ENCODE measurements around the gene RAB5B. TPM values are rescaled to one million over a fixed set of nuclear protein-coding genes. Genes with fewer than 3 reads are reported as not detected.

RAB5B gene
- total RNA-seq, 2 experiments from 2014 or later = 21.6 to 47.2 TPM

DNA sequence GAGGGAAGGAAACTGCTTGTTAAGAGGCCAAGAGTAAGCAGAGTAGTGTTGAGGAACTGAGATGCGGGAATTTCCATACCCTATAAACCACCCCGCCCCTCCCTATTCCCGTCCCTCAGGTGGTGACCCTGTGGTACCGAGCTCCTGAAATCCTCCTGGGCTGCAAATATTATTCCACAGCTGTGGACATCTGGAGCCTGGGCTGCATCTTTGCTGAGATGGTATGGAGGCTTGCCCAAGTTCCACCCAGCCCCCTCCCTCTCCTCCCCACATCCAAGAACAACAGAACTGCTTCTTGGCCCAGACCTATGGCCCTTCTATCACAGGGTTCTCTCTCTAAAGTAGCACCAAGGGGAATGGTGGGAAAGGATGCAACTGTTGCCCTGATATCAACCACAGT, 4.5 kb upstream of the RAB5B start:
- CTCF ChIA-PET (ENCODE audit: unreplicated experiment) = no interaction called here
- POLR2A ChIA-PET = interaction anchor here (0.6 to 1.8 kb wide), 2 partner anchors 75 to 76 kb away, joined by 3 to 7 read pairs; no protein-coding TSS in a partner anchor
- no TSS peak for BruUV-seq (replicated peaks)

DNA sequence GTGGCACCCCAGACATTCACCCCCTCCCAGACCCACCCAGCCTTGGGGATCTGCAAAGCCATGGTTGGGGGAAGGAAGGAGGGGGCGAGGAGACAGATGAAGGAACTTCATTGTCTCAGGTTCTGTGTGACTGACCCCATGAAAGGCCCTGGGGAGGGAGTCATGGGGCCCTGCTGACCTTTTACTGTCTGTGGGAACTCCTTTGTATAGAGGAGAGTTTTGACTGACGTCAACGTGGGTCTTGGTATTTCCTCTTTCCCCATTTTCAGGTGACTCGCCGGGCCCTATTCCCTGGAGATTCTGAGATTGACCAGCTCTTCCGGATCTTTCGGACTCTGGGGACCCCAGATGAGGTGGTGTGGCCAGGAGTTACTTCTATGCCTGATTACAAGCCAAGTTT, 3.1 kb upstream of the RAB5B start:
- BruUV-seq (replicated peaks) = no TSS peak
- intact Hi-C loops (cut with micrococcal nuclease; ENCODE audit: unreplicated experiment) = no loop called here
- Histone ChIP-seq H3K9me2 (ENCODE audit: insufficient read depth, low read length) (no peaks in the 10 kb centered on the region), H3K4me2 (ENCODE audit: low read length) (no peak overlapping the region), H3K9me3 (ENCODE audit: low read length) (no peaks in the 10 kb centered on the region), H4K20me1 (ENCODE audit: insufficient read depth, low read length) (0 out of 2 replicates have a peak, but pooled peaks cover 6% of the 10 kb centered on the region), H3K27ac (ENCODE audit: low read depth, low read length, poor library complexity, severe bottlenecking) (no peak overlapping the region), H2AFZ (ENCODE audit: low read length) (no peak overlapping the region), H3K4me1 (ENCODE audit: insufficient read depth, low read length, poor library complexity, severe bottlenecking) (peaks cover 47% of the 10 kb centered on the region), H3K4me3 (ENCODE audit: low read depth, low read length, poor library complexity, severe bottlenecking) (no peak overlapping the region), H3K36me3 (ENCODE audit: insufficient read depth, low read length) (peaks cover 37% of the 10 kb centered on the region), H3K79me2 (ENCODE audit: insufficient read depth, low read depth, low read length) (peaks cover 26% of the 10 kb centered on the region; the same call in 1 of the 2 replicates)
- TF ChIP-seq, protein P1, sequence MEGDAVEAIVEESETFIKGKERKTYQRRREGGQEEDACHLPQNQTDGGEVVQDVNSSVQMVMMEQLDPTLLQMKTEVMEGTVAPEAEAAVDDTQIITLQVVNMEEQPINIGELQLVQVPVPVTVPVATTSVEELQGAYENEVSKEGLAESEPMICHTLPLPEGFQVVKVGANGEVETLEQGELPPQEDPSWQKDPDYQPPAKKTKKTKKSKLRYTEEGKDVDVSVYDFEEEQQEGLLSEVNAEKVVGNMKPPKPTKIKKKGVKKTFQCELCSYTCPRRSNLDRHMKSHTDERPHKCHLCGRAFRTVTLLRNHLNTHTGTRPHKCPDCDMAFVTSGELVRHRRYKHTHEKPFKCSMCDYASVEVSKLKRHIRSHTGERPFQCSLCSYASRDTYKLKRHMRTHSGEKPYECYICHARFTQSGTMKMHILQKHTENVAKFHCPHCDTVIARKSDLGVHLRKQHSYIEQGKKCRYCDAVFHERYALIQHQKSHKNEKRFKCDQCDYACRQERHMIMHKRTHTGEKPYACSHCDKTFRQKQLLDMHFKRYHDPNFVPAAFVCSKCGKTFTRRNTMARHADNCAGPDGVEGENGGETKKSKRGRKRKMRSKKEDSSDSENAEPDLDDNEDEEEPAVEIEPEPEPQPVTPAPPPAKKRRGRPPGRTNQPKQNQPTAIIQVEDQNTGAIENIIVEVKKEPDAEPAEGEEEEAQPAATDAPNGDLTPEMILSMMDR (conservative IDR thresholded peaks at IDR 0.05; ENCODE audit: low read length) = no peak
- no peak for TF ChIP-seq EZH2phosphoT487 (IDR thresholded peaks at IDR 0.05; ENCODE audit: borderline replicate concordance, low read depth, low read length)
- CTCF ChIA-PET (ENCODE audit: unreplicated experiment) = no interaction called here
- POLR2A ChIA-PET = interaction anchor here (0.6 to 0.7 kb wide), 2 partner anchors 134 to 153 kb away, joined by 5 to 6 read pairs; partner anchors contain the start of genes ORMDL2, PA2G4 and SARNP
- DNase-seq (ENCODE audit: low spot score) = no peak

More for the DNA sequence above, 4.5 kb upstream of the RAB5B start:
- Histone ChIP-seq H3K79me2 (ENCODE audit: insufficient read depth, low read depth, low read length) (peaks cover 15% of the 10 kb centered on the region; the same call in 1 of the 2 replicates), H3K4me3 (ENCODE audit: low read depth, low read length, poor library complexity, severe bottlenecking) (no peak overlapping the region), H3K9me3 (ENCODE audit: low read length) (no peaks in the 10 kb centered on the region), H3K9me2 (ENCODE audit: insufficient read depth, low read length) (no peaks in the 10 kb centered on the region), H3K4me1 (ENCODE audit: insufficient read depth, low read length, poor library complexity, severe bottlenecking) (peaks cover 42% of the 10 kb centered on the region), H4K20me1 (ENCODE audit: insufficient read depth, low read length) (0 out of 2 replicates have a peak, but pooled peaks cover 6% of the 10 kb centered on the region), H3K27ac (ENCODE audit: low read depth, low read length, poor library complexity, severe bottlenecking) (no peak overlapping the region), H3K4me2 (ENCODE audit: low read length) (no peak overlapping the region), H3K36me3 (ENCODE audit: insufficient read depth, low read length) (peaks cover 37% of the 10 kb centered on the region), H2AFZ (ENCODE audit: low read length) (no peak overlapping the region)
- no peak for DNase-seq (ENCODE audit: low spot score)
- intact Hi-C loops (cut with micrococcal nuclease; ENCODE audit: unreplicated experiment) = no loop called here
- TF ChIP-seq, protein P1 (conservative IDR thresholded peaks at IDR 0.05; ENCODE audit: low read length) = no peak
- no peak for TF ChIP-seq EZH2phosphoT487 (IDR thresholded peaks at IDR 0.05; ENCODE audit: borderline replicate concordance, low read depth, low read length)

DNA sequence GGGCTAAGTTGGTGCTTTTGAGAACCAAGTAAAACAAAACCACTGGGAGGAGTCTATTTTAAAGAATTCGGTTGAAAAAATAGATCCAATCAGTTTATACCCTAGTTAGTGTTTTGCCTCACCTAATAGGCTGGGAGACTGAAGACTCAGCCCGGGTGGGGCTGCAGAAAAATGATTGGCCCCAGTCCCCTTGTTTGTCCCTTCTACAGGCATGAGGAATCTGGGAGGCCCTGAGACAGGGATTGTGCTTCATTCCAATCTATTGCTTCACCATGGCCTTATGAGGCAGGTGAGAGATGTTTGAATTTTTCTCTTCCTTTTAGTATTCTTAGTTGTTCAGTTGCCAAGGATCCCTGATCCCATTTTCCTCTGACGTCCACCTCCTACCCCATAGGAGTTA, 1.8 kb upstream of the RAB5B start:
- POLR2A ChIA-PET = interaction anchor here (0.5 kb wide), 1 partner anchor 52 kb away, joined by 4 read pairs; no protein-coding TSS in a partner anchor

More for the DNA sequence above, 1.8 kb upstream of the RAB5B start:
- H3K4me3 ChIP-seq (ENCODE audit: low read depth, low read length, poor library complexity, severe bottlenecking) = peak overlapping the region; percentile 81
- intact Hi-C loops (cut with micrococcal nuclease; ENCODE audit: unreplicated experiment) = loop anchor here (2.0 kb wide), 2 partner anchors 69 to 153 kb away; partner anchors contain the start of genes ORMDL2 and RPS26
- no peak for DNase-seq (ENCODE audit: low spot score)
- H3K36me3 ChIP-seq (ENCODE audit: insufficient read depth, low read length) = peaks cover 45% of the 10 kb centered on the region
- H3K9me3 ChIP-seq (ENCODE audit: low read length) = no peaks in the 10 kb centered on the region
- peaks cover 40% of the 10 kb centered on the region for H3K4me1 ChIP-seq (ENCODE audit: insufficient read depth, low read length, poor library complexity, severe bottlenecking)
- H2AFZ ChIP-seq (ENCODE audit: low read length) = no peak overlapping the region
- H4K20me1 ChIP-seq (ENCODE audit: insufficient read depth, low read length) = 0 out of 2 replicates have a peak, but pooled peaks cover 6% of the 10 kb centered on the region
- H3K4me2 ChIP-seq (ENCODE audit: low read length) = peak overlapping the region; percentile 78
- H3K27ac ChIP-seq (ENCODE audit: low read depth, low read length, poor library complexity, severe bottlenecking) = peak overlapping the region; percentile 57
- peaks cover 32% of the 10 kb centered on the region; the same call in 1 of the 2 replicates for H3K79me2 ChIP-seq (ENCODE audit: insufficient read depth, low read depth, low read length)
- CTCF ChIA-PET (ENCODE audit: unreplicated experiment) = no interaction called here
- TF ChIP-seq EZH2phosphoT487 (IDR thresholded peaks at IDR 0.05; ENCODE audit: borderline replicate concordance, low read depth, low read length) = no peak
- TF ChIP-seq, protein P1 (conservative IDR thresholded peaks at IDR 0.05; ENCODE audit: low read length) = no peak
- H3K9me2 ChIP-seq (ENCODE audit: insufficient read depth, low read length) = no peaks in the 10 kb centered on the region
- TSS peak; percentile 24 for BruUV-seq (replicated peaks)

All from OCI-LY7 (cell line).